ENCODE data around the gene FLAD1. TPM values are rescaled to one million over a fixed set of nuclear protein-coding genes. Genes with fewer than 3 reads are reported as not detected.

Gene FLAD1
- total RNA-seq, 1 experiment from 2014 or later: 97.0 TPM

DNA sequence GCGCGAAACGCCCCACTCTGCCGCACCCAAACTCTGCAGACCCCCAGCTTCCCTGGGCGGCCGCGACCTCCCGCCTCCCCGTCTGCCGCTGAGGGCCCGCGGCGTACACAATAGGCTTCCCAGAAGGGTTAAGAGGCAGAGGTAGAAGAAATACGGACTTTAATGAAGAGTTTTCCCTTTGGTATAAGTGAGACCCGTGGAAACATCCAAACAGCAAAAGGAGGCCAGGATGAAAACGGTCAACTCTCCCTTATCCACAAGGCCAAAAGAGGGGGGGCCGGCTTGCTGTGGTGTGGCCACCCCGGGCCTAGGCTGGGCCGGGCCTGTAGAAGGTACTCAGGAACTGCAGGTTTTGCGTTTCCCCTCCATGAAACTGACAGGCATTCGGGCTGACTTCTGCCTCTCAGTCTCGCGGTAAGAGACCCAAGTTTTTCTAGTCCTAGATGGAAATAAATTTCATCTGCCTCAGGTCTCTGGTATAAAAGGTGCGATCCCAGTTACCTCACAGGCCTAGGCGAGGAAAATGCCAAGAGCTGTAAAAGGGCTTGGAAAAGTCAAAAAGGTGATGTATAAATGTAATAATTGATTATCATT, 20.9 kb upstream of the FLAD1 start:
- Histone ChIP-seq H3K9ac (ENCODE audit: extremely low read depth, insufficient read length, low read length) (peak overlapping the region; percentile 74), H2BK12ac (ENCODE audit: insufficient read length, low read depth, low read length) (no peak overlapping the region), H3K4ac (ENCODE audit: low read depth, low read length) (no peak overlapping the region), H2BK15ac (ENCODE audit: low read depth, low read length) (no peak overlapping the region), H3T11ph (ENCODE audit: low read length) (no peak overlapping the region), H2AK5ac (ENCODE audit: insufficient read length, low read length) (no peak overlapping the region), H3K18ac (ENCODE audit: insufficient read length, low read depth, low read length) (no peak overlapping the region), H3K4me1 (ENCODE audit: insufficient read depth, low read length) (0 out of 2 replicates have a peak, but pooled peaks cover 2% of the 10 kb centered on the region), H2BK5ac (ENCODE audit: insufficient read length, low read length) (no peak overlapping the region), H4K8ac (replicated peaks; ENCODE audit: insufficient read length, low read depth, low read length) (no peak overlapping the region), H3K56ac (ENCODE audit: insufficient read length, low read depth, low read length) (no peak overlapping the region), H3K79me2 (ENCODE audit: insufficient read depth, low read length) (no peaks in the 10 kb centered on the region; the same call in 1 of the 2 replicates), H4K91ac (ENCODE audit: insufficient read length, low read depth, low read length) (no peak overlapping the region), H4K5ac (ENCODE audit: insufficient read length, low read depth, low read length) (no peak overlapping the region), H4K20me1 (ENCODE audit: control insufficient read depth, insufficient read depth, insufficient read length) (peaks cover 2% of the 10 kb centered on the region), H3K23me2 (ENCODE audit: insufficient read length, low read depth, low read length, poor library complexity, severe bottlenecking) (no peaks in the 10 kb centered on the region), H3K4me2 (ENCODE audit: insufficient read depth, insufficient read length, low read length) (peak overlapping the region; percentile 76), H3K14ac (ENCODE audit: insufficient read depth, low read length) (0 out of 2 replicates have a peak overlapping the region, but pooled peaks have one; percentile 60), H3K9me3 (ENCODE audit: control insufficient read depth, low read depth, low read length) (no peaks in the 10 kb centered on the region), H3K27me3 (ENCODE audit: insufficient read depth, low read length) (no peaks in the 10 kb centered on the region), H2BK20ac (ENCODE audit: low read depth, low read length, poor library complexity, severe bottlenecking) (no peak overlapping the region), H3K79me1 (ENCODE audit: insufficient read depth, low read depth, low read length, poor library complexity, severe bottlenecking) (no peaks in the 10 kb centered on the region), H3K23ac (ENCODE audit: insufficient read length, low read depth, low read length) (no peak overlapping the region), H2AFZ (ENCODE audit: low read length) (no peak overlapping the region), H2BK120ac (ENCODE audit: low read depth, low read length, poor library complexity, severe bottlenecking) (no peak overlapping the region), H3K27ac (ENCODE audit: insufficient read length, low read depth, low read length) (no peak overlapping the region)
- DNase-seq: no peak
- TF ChIP-seq, protein P1, sequence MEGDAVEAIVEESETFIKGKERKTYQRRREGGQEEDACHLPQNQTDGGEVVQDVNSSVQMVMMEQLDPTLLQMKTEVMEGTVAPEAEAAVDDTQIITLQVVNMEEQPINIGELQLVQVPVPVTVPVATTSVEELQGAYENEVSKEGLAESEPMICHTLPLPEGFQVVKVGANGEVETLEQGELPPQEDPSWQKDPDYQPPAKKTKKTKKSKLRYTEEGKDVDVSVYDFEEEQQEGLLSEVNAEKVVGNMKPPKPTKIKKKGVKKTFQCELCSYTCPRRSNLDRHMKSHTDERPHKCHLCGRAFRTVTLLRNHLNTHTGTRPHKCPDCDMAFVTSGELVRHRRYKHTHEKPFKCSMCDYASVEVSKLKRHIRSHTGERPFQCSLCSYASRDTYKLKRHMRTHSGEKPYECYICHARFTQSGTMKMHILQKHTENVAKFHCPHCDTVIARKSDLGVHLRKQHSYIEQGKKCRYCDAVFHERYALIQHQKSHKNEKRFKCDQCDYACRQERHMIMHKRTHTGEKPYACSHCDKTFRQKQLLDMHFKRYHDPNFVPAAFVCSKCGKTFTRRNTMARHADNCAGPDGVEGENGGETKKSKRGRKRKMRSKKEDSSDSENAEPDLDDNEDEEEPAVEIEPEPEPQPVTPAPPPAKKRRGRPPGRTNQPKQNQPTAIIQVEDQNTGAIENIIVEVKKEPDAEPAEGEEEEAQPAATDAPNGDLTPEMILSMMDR (conservative IDR thresholded peaks at IDR 0.05): no peak
- Mint-ChIP-seq H3K27me3 (ENCODE audit: low read depth) (no peaks in the 10 kb centered on the region), H3K27ac (peak overlapping the region; percentile 70 to 95 (median 93)), H3K4me1 (peaks cover 33 to 38% of the 10 kb centered on the region in 2 experiments), H3K36me3 (ENCODE audit: insufficient read depth in 1 of 3, low read depth in 3 of 3) (peaks cover 36 to 76% (median 64%) of the 10 kb centered on the region in 3 experiments), H3K4me3 (peak overlapping the region; percentile 78 to 87), H3K9me3 (no peaks in the 10 kb centered on the region)
- no CpG with 5 or more reads among the region's 25 CpGs for WGBS (ENCODE audit: extremely low coverage, insufficient read length, low lambda C conversion rate)

All from H9 (cell line).